K562 (cell line): ENCODE measurements around the gene SV2C. TPM values are rescaled to one million over a fixed set of nuclear protein-coding genes. Genes with fewer than 3 reads are reported as not detected.

Source experiments
- CCAR2 ChIP-seq: fragments of 200-400 bp; formaldehyde crosslinking; IDR thresholded peaks from 2 replicates; pipeline ENCODE4 v1.6.1; 2017; ENCODE audit warnings: mild to moderate bottlenecking, low read depth, low read length
- KDM4B ChIP-seq, 2 experiments: fragments of 450-650 bp in 1 of 2; sonication (generic) in 1 of 2; IDR thresholded peaks; 2 replicates each; pipeline ENCODE4 v1.6.1; 2016 to 2017; ENCODE audit warnings: borderline replicate concordance in 2 of 2, antibody characterized with exemption in 1 of 2, low read depth in 1 of 2, mild to moderate bottlenecking in 1 of 2
- RBFOX2 ChIP-seq: fragments of 200-400 bp; formaldehyde crosslinking; IDR thresholded peaks from 2 replicates; pipeline ENCODE4 v1.6.1; 2017; ENCODE audit warnings: low read depth, mild to moderate bottlenecking, low read length, moderate library complexity
- ZBTB2 ChIP-seq: fragments of 450-650 bp; IDR thresholded peaks from 2 replicates; pipeline ENCODE4 v1.6.1; 2016; ENCODE audit warnings: antibody characterized with exemption
- ZMIZ1 ChIP-seq, 2 experiments: fragments of 150-350 bp in 1 of 2; IDR thresholded peaks; 2 replicates each; pipeline ENCODE4 v1.6.1; 2012 to 2016; ENCODE audit warnings: low read depth in 2 of 2, low read length in 2 of 2, mild to moderate bottlenecking in 1 of 2, moderate library complexity in 1 of 2
- polyA plus RNA-seq, 8 experiments: library from polyadenylated mRNA; depleted of rRNA in 4 of 8; stranded (reverse) in 5 of 8; unstranded in 3 of 8; fragments of >200 nt; fragmentation: Nextera tagmentation in 2 of 8; fragmentation: Illumina TruSeq in 1 of 8; extraction: Ambion mirVana in 2 of 8; extraction: Trizol in 1 of 8; gene quantifications; 2 replicates each; pipeline versions ENCODE4 v1.2.1 to v1.2.3, GENCODE V29; 2011 to 2014; ENCODE audit warnings: inconsistent platforms in 1 of 8, missing spikeins in 1 of 8
- total RNA-seq, 7 experiments: library from RNA; depleted of rRNA in 6 of 7; stranded (reverse); fragments of >200 nt in 6 of 7; fragmentation: Illumina TruSeq in 2 of 7; extraction: Trizol in 2 of 7; gene quantifications; 2 replicates each; pipeline versions ENCODE4 v1.2.1 to v1.2.3, GENCODE V29; 2011 to 2021; ENCODE audit warnings: low replicate concordance in 1 of 7
- TF ChIP-seq, protein P1 (sequence below), 2 experiments: fragments of 450-650 bp in 1 of 2; sonication (generic) in 1 of 2; formaldehyde crosslinking in 1 of 2; IDR thresholded peaks; 2 replicates each; pipeline versions ENCODE4 v1.7.1 to v1.9.0; 2016 to 2022; ENCODE audit warnings: inconsistent platforms in 1 of 2, mild to moderate bottlenecking in 1 of 2, missing genetic modification reagents in 1 of 2
- TF ChIP-seq, protein P2 (sequence below): sonication (generic); formaldehyde crosslinking; IDR thresholded peaks from 2 replicates; pipeline ENCODE4 v1.8.1; 2023; ENCODE audit warnings: mild to moderate bottlenecking, missing genetic modification reagents

Gene SV2C
- total and polyA plus RNA-seq, 9 of the 15 experiments (the other 6 are each of a cell fraction or from before 2014, with no cell fraction given) = 0.05 TPM; not detected in 8

DNA sequence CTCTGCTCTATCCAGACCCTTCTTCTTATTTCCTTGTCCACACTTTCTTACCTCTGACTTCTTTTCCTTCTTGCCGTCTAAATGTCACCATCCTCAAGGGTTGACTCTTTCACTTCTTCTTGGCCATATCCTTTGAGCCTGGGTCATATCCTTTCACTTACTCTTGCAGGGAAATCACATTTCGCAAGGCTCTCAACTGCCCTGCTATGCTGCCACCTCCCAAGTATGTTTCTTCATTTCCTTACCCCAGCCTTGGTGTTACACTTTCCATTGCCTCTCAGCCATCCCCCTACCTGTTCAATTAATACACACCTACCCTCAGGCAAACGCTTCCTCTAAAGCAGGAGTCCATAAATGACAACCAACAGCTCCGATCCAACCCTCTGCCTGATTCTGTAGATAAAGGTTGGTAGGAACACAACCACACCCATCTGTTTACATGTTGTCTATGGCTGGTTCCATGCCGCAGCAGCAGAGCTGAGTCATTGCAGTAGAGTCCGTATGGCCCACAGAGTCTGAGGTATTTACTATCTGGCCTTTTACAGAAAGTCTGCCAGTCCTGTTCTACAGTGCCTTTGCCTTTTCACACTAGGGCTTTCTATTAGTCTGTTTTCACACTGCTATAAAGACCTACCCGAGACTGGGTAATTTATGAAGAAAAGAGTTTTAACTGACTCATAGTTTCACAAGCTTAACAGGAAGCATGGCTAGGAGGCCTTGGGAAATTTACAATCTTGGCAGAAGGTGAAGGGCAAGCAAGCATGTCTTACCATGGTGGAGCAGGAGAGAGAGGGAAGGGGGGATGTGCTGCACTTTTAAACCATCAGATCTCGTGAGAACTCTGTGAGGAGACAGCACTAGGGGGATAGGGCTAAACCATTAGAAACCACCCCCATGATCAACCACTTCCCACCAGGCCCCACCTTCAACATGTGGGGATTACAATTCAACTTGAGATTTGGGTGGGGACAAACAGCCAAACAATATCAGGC lies 97.9 kb downstream of the SV2C start (continued):
- TF ChIP-seq, protein P1, sequence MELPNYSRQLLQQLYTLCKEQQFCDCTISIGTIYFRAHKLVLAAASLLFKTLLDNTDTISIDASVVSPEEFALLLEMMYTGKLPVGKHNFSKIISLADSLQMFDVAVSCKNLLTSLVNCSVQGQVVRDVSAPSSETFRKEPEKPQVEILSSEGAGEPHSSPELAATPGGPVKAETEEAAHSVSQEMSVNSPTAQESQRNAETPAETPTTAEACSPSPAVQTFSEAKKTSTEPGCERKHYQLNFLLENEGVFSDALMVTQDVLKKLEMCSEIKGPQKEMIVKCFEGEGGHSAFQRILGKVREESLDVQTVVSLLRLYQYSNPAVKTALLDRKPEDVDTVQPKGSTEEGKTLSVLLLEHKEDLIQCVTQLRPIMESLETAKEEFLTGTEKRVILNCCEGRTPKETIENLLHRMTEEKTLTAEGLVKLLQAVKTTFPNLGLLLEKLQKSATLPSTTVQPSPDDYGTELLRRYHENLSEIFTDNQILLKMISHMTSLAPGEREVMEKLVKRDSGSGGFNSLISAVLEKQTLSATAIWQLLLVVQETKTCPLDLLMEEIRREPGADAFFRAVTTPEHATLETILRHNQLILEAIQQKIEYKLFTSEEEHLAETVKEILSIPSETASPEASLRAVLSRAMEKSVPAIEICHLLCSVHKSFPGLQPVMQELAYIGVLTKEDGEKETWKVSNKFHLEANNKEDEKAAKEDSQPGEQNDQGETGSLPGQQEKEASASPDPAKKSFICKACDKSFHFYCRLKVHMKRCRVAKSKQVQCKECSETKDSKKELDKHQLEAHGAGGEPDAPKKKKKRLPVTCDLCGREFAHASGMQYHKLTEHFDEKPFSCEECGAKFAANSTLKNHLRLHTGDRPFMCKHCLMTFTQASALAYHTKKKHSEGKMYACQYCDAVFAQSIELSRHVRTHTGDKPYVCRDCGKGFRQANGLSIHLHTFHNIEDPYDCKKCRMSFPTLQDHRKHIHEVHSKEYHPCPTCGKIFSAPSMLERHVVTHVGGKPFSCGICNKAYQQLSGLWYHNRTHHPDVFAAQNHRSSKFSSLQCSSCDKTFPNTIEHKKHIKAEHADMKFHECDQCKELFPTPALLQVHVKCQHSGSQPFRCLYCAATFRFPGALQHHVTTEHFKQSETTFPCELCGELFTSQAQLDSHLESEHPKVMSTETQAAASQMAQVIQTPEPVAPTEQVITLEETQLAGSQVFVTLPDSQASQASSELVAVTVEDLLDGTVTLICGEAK (IDR thresholded peaks at IDR 0.05) = no peak
- TF ChIP-seq, protein P1 (CRISPR knock-in tag; IDR thresholded peaks at IDR 0.05) = no peak
- TF ChIP-seq, protein P2, sequence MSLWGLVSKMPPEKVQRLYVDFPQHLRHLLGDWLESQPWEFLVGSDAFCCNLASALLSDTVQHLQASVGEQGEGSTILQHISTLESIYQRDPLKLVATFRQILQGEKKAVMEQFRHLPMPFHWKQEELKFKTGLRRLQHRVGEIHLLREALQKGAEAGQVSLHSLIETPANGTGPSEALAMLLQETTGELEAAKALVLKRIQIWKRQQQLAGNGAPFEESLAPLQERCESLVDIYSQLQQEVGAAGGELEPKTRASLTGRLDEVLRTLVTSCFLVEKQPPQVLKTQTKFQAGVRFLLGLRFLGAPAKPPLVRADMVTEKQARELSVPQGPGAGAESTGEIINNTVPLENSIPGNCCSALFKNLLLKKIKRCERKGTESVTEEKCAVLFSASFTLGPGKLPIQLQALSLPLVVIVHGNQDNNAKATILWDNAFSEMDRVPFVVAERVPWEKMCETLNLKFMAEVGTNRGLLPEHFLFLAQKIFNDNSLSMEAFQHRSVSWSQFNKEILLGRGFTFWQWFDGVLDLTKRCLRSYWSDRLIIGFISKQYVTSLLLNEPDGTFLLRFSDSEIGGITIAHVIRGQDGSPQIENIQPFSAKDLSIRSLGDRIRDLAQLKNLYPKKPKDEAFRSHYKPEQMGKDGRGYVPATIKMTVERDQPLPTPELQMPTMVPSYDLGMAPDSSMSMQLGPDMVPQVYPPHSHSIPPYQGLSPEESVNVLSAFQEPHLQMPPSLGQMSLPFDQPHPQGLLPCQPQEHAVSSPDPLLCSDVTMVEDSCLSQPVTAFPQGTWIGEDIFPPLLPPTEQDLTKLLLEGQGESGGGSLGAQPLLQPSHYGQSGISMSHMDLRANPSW (CRISPR knock-in tag) = no peak
- no peak for TF ChIP-seq ZBTB2
- no peak for TF ChIP-seq KDM4B (IDR thresholded peaks at IDR 0.05; ENCODE audit: borderline replicate concordance in 2 of 2, low read depth in 1 of 2)
- no peak for TF ChIP-seq RBFOX2
- no peak for TF ChIP-seq ZMIZ1 (IDR thresholded peaks at IDR 0.05; ENCODE audit: low read depth in 2 of 2, low read length in 2 of 2)
- TF ChIP-seq CCAR2 = no peak
